Measurements from ENCODE around the gene MCF2.

The MCF2 gene

GRCh38 chrX:139581068-139581467 is 126.9 kb downstream of the MCF2 start:
- DNase-seq = no peak

GRCh38 chrX:139566981-139567380 is 141.0 kb downstream of the MCF2 start:
- DNase-seq = no peak

GRCh38 chrX:139563251-139563650 is 144.7 kb downstream of the MCF2 start:
- DNase-seq = no peak

- DNase-seq = no peak
Observed at GRCh38 chrX:139560221-139560620, 147.7 kb downstream of the MCF2 start.

- no peak for DNase-seq
Observed at GRCh38 chrX:139559383-139560042, 148.5 kb downstream of the MCF2 start.

GRCh38 chrX:139554991-139555675 is 152.8 kb downstream of the MCF2 start:
- no peak for DNase-seq

GRCh38 chrX:139554376-139554775 is 153.6 kb downstream of the MCF2 start:
- no peak for DNase-seq

- no peak for DNase-seq
Observed at GRCh38 chrX:139544591-139544990, 163.4 kb downstream of the MCF2 start.

- DNase-seq = no peak
Observed at GRCh38 chrX:139543920-139544319, 164.0 kb downstream of the MCF2 start.

GRCh38 chrX:139542652-139543051 is 165.3 kb downstream of the MCF2 start:
- no peak for DNase-seq

GRCh38 chrX:139538907-139539790 is 168.8 kb downstream of the MCF2 start:
- no peak for DNase-seq

GRCh38 chrX:139533444-139533843 is 174.5 kb downstream of the MCF2 start:
- no peak for DNase-seq

- DNase-seq = no peak
Observed at GRCh38 chrX:139532834-139533233, 175.1 kb downstream of the MCF2 start.
